Measurements from ENCODE around the gene ELAVL1.

- TF ChIP-seq CREB5 (CRISPR knock-in tag; IDR thresholded peaks at IDR 0.05) (no peak), ZNF655 (CRISPR knock-in tag; IDR thresholded peaks at IDR 0.05) (no peak), FOXJ3 (CRISPR knock-in tag; IDR thresholded peaks at IDR 0.05) (no peak), FOXK1 (CRISPR knock-in tag; IDR thresholded peaks at IDR 0.05; ENCODE audit: borderline replicate concordance) (no peak), BCL6 (CRISPR knock-in tag; IDR thresholded peaks at IDR 0.05) (no peak), ZNF217 (CRISPR knock-in tag; IDR thresholded peaks at IDR 0.05) (no peak), GMEB1 (CRISPR knock-in tag; IDR thresholded peaks at IDR 0.05) (no peak)
Measured at GRCh38 chr19:7930765-7931164, 74.7 kb downstream of the ELAVL1 start.
